Fibroblast of pulmonary artery (primary cell): Measurements from ENCODE around the gene SIPA1L3.

Source experiments
- DNase-seq: peaks from one replicate; pipeline ENCODE4 v3.0.0-alpha.2; 2010; ENCODE audit warnings: low read depth
- H3K4me3 ChIP-seq: replicated peaks from 2 replicates; pipeline ENCODE4 v1.5.1; 2011; ENCODE audit warnings: low read depth, mild to moderate bottlenecking, control low read depth, low read length, moderate library complexity
- CTCF ChIP-seq: IDR thresholded peaks from 2 replicates; pipeline ENCODE4 v1.5.1; 2011; ENCODE audit warnings: mild to moderate bottlenecking, control low read depth, low read length, inconsistent platforms; ENCODE audit errors: missing control alignments

Gene SIPA1L3

DNA sequence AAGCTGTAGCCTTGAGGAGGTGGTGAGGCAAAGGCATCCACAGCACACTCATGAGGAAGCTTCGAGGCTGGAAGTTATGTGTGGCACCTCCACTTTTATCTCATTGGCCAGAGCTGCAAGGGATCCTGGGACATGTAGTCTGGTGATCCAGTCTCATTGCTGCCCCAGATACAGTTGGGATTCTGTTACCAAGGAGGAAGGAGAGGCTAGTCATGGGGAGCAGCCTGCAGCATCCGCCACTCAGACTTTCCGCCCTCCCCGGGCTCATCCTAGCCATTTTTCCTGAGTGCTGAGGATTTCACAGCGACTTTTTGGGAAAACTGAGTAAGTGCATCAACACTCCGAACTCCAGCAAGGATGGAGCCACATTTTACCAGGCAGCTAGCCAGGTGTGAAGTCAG lies 242.7 kb downstream of the SIPA1L3 start:
- no peak overlapping the region for H3K4me3 ChIP-seq
- DNase-seq = no peak
- no peak for TF ChIP-seq CTCF

DNA sequence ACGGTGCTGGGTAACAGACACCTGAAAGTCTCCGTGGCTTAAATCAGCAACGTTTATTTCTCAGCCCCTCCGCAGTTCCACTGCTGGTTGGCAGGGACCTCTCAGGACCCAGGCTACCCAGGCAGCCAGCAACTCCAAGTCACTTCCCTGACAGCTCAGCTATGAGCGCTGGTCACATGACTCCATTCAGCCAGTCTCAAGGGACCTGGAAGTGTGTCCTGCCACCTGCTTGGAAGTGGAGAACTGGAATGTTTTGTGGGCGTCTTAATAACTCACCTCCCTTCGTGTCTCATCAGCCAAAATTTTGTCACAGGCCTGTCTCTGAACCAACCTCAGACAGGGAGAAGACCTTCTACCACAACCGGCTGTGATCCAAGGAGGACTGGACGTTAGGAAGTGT lies 244.2 kb downstream of the SIPA1L3 start:
- DNase-seq = no peak
- no peak for TF ChIP-seq CTCF
- no peak overlapping the region for H3K4me3 ChIP-seq

- no peak for TF ChIP-seq CTCF
- H3K4me3 ChIP-seq = no peak overlapping the region
- peak; percentile 41 for DNase-seq
Measured at GRCh38 chr19:38152461-38153379, 245.7 kb downstream of the SIPA1L3 start.

DNA sequence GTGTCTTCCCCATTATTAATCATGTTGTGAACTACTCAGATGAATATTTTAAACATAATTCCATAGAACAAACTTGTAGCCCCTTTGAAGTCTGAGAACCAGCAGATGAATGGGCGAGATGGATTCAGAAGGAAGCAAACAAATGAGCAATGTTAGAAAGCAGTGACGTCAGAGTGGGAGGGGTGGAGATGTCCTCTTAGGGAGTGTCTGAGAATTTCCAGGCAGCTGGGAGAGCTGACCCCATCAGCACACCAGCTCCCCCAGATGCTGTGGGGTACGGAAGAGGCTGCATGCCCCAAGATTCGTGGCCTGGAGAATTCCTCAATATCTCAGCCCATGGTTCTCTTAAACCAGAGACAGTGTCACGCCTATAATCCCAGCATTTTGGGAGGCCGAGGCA lies 248.4 kb downstream of the SIPA1L3 start:
- TF ChIP-seq CTCF = no peak

DNA sequence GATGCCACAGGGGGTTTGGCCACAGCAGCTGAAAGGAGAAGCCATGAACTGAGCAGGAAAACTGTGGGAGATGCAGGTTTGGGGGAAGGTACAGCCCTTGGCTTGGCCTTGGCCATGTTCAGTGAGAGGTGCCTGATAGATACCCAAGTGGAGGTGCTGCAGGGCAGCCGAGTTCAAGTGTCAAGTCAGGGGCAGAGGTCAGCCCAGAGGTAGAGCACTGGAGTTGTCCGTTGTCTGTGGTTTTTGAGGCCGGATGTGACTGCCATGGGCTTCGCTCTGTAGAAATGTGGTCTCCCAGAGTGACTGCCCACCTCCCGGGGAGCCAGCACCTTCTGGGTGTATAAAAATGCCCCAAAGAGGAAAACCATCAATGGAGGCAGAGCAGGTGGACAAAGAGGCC lies 251.7 kb downstream of the SIPA1L3 start:
- DNase-seq = no peak
- TF ChIP-seq CTCF = no peak
- no peak overlapping the region for H3K4me3 ChIP-seq

More for the DNA sequence above, 248.4 kb downstream of the SIPA1L3 start:
- DNase-seq = peak; percentile 35
- H3K4me3 ChIP-seq = no peak overlapping the region

DNA sequence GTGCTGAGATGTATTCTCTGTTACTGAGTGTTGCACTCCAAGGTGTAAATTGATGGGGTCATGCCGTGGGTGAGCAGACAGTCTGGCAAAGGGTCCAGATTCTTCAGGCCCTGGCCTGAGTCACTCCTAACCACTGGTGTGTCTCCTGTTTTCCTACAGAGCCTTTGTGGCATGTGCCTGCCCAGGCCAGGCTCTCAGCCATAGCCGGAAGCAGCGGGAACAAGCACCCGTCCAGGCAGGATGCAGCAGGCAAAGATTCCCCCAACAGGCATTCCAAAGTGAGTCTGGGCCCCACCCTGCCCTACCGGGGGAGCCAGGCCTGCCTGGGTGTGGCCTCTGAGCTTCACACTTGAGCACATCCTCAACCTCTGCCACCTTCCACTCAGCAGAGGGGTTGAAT lies 255.1 kb downstream of the SIPA1L3 start:
- no peak overlapping the region for H3K4me3 ChIP-seq
- TF ChIP-seq CTCF = no peak
- no peak for DNase-seq

DNA sequence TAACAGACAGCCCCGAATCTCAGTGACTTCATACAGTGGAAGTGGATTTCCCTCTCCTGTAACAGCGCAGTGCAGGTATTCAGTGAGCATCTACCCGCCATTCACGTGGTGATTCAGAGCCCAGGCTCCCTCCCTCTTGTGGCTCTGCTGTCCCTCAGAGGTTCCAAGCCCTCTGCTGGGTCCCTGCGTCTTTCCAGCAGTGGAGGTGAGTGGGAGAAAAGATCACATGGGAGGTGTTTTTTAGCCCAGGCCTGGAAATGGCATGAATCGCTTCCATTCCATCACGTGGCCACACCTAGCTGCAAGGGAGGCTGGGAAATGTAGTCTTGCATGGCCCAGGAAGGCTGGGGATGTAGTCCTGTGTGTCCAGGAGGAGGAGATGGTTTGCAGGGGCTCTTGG lies 255.6 kb downstream of the SIPA1L3 start:
- no peak for TF ChIP-seq CTCF
- no peak for DNase-seq
- H3K4me3 ChIP-seq = no peak overlapping the region
